Naive thymus-derived CD4-positive, alpha-beta T cell (primary cell): Measurements from ENCODE around the gene COL21A1. TPM values are rescaled to one million over a fixed set of nuclear protein-coding genes. Genes with fewer than 3 reads are reported as not detected.

Experiments
- ATAC-seq: fragments of 150-1000 bp; cut with Tn5 transposase; 2 replicates; pipeline ENCODE4 v1.10.0; 2021; ENCODE audit warnings: mild to moderate bottlenecking, moderate library complexity
- CTCF ChIA-PET: fragments of 350-600 bp; sonication (Branson Sonifier 250); formaldehyde crosslinking; loops from one replicate; lab custom pipeline; 2021; ENCODE audit warnings: antibody characterized with exemption; lab: Charles Lee
- POLR2A ChIA-PET: fragments of 350-600 bp; sonication (Branson Sonifier 250); formaldehyde crosslinking; loops from one replicate; lab custom pipeline; 2021; ENCODE audit warnings: antibody characterized with exemption, inconsistent platforms; lab: Charles Lee
- DNase-seq, 9 donors: peaks; one replicate each; pipeline versions ENCODE4 v3.0.0 to v3.0.0-alpha.2; 2020 to 2022; ENCODE audit warnings: mixed read lengths in 1 of 9
- H3K27ac ChIP-seq: one replicate; pipeline ENCODE4 v1.7.0; 2013; ENCODE audit warnings: mild to moderate bottlenecking, low read depth, low read length, moderate library complexity
- H3K27me3 ChIP-seq, 2 donors: one replicate each; pipeline ENCODE4 v1.7.0; 2013; ENCODE audit warnings: low read length in 2 of 2, mild to moderate bottlenecking in 2 of 2, moderate library complexity in 2 of 2; ENCODE audit not compliant: control insufficient read depth in 2 of 2, insufficient read depth in 2 of 2
- H3K36me3 ChIP-seq, 3 experiments: 1 replicate in 2 of 3; 2 replicates in 1 of 3; pipeline ENCODE4 v1.7.0; 2013; ENCODE audit warnings: low read length in 3 of 3, mild to moderate bottlenecking in 3 of 3, moderate library complexity in 1 of 3; ENCODE audit not compliant: insufficient read depth in 3 of 3, control insufficient read depth in 2 of 3
- H3K4me1 ChIP-seq, 2 donors: one replicate each; pipeline ENCODE4 v1.7.0; 2013; ENCODE audit warnings: low read length in 2 of 2, mild to moderate bottlenecking in 2 of 2, moderate library complexity in 1 of 2; ENCODE audit not compliant: control insufficient read depth in 2 of 2, insufficient read depth in 2 of 2
- H3K4me3 ChIP-seq: 2 replicates; pipeline ENCODE4 v1.7.0; 2013; ENCODE audit warnings: mild to moderate bottlenecking, low read length
- H3K9me3 ChIP-seq, 3 experiments: 1 replicate in 2 of 3; 2 replicates in 1 of 3; pipeline ENCODE4 v1.7.0; 2013; ENCODE audit warnings: low read length in 3 of 3; ENCODE audit not compliant: control insufficient read depth in 2 of 3
- H3K27ac Mint-ChIP-seq, 9 donors: one replicate each; pipeline ENCODE4 v1.8.0; 2020 to 2022; ENCODE audit warnings: mixed read lengths in 9 of 9, mild to moderate bottlenecking in 8 of 9, moderate library complexity in 5 of 9, inconsistent platforms in 2 of 9
- H3K27me3 Mint-ChIP-seq, 5 donors: one replicate each; pipeline ENCODE4 v1.8.0; 2021 to 2022; ENCODE audit warnings: mixed read lengths in 5 of 5, mild to moderate bottlenecking in 1 of 5
- H3K36me3 Mint-ChIP-seq, 5 donors: one replicate each; pipeline ENCODE4 v1.8.0; 2020 to 2022; ENCODE audit warnings: mixed read lengths in 5 of 5, mild to moderate bottlenecking in 3 of 5, inconsistent platforms in 1 of 5
- H3K4me1 Mint-ChIP-seq, 7 donors: one replicate each; pipeline ENCODE4 v1.8.0; 2020 to 2022; ENCODE audit warnings: mixed read lengths in 7 of 7, mild to moderate bottlenecking in 3 of 7, inconsistent platforms in 1 of 7
- H3K4me3 Mint-ChIP-seq, 10 donors: one replicate each; pipeline ENCODE4 v1.8.0; 2020 to 2022; ENCODE audit warnings: mild to moderate bottlenecking in 10 of 10, mixed read lengths in 10 of 10, moderate library complexity in 6 of 10, inconsistent platforms in 2 of 10
- H3K9me3 Mint-ChIP-seq, 11 donors: one replicate each; pipeline ENCODE4 v1.8.0; 2020 to 2022; ENCODE audit warnings: mixed read lengths in 11 of 11, mild to moderate bottlenecking in 4 of 11, inconsistent platforms in 1 of 11, moderate library complexity in 1 of 11
- intact Hi-C, 2 donors: fragments of 100-400 bp; cut with micrococcal nuclease; formaldehyde crosslinking; loops; one replicate each; pipeline ENCODE4 v1.15.1; 2023
- polyA plus RNA-seq, 2 donors: library from polyadenylated mRNA; unstranded; fragments of 300-500 nt; fragmentation: Illumina TruSeq; gene quantifications; one replicate each; pipeline ENCODE4 v1.2.3, GENCODE V29; 2021
- total RNA-seq, 6 experiments: library from RNA in 5 of 6; stranded (reverse) in 5 of 6; gene quantifications; 1 replicate in 5 of 6; 2 replicates in 1 of 6; pipeline ENCODE4 v1.2.3 and lab custom pipeline; 2021 to 2026

Gene COL21A1
- total and polyA plus RNA-seq, 7 experiments from 2014 or later, result not detected

- H3K27ac ChIP-seq, result no peak overlapping the region
- H3K4me3 Mint-ChIP-seq, result no peak overlapping the region
- H3K4me3 ChIP-seq, result no peak overlapping the region
- ChIA-PET CTCF (no interaction called here), POLR2A (no interaction called here)
- no peaks in the 10 kb centered on the region for H3K27me3 ChIP-seq
- intact Hi-C loops, result no loop called here
- H3K36me3 Mint-ChIP-seq, result no peaks in the 10 kb centered on the region
- ATAC-seq, result no peak
- DNase-seq, result no peak
- H3K4me1 Mint-ChIP-seq, result no peaks in the 10 kb centered on the region
- no peaks in the 10 kb centered on the region for H3K36me3 ChIP-seq
- no peaks in the 10 kb centered on the region for H3K4me1 ChIP-seq
- H3K27me3 Mint-ChIP-seq, result no peaks in the 10 kb centered on the region
- no peak overlapping the region for H3K27ac Mint-ChIP-seq
- no peaks in the 10 kb centered on the region for H3K9me3 ChIP-seq
- peaks cover 0 to 19% (median 7%) of the 10 kb centered on the region in 11 donors for H3K9me3 Mint-ChIP-seq
These were observed 156.1 kb downstream of the COL21A1 start for GRCh38 chr6:56091159-56091869.

- Histone ChIP-seq H3K9me3 (no peaks in the 10 kb centered on the region), H3K4me1 (no peaks in the 10 kb centered on the region), H3K36me3 (no peaks in the 10 kb centered on the region), H3K4me3 (no peak overlapping the region), H3K27ac (no peak overlapping the region), H3K27me3 (no peaks in the 10 kb centered on the region)
- no peak for DNase-seq
- Mint-ChIP-seq H3K27me3 (no peaks in the 10 kb centered on the region), H3K4me1 (no peaks in the 10 kb centered on the region), H3K36me3 (no peaks in the 10 kb centered on the region), H3K4me3 (no peak overlapping the region), H3K27ac (no peak overlapping the region), H3K9me3 (peaks cover 0 to 13% (median 5%) of the 10 kb centered on the region in 11 donors)
- ChIA-PET POLR2A (no interaction called here), CTCF (no interaction called here)
- no peak for ATAC-seq
- intact Hi-C loops, result no loop called here
These were observed 158.7 kb downstream of the COL21A1 start for GRCh38 chr6:56088641-56089040.

- no peaks in the 10 kb centered on the region for H3K4me1 Mint-ChIP-seq
- no peaks in the 10 kb centered on the region for H3K36me3 ChIP-seq
- ChIA-PET POLR2A (no interaction called here), CTCF (no interaction called here)
- H3K4me3 Mint-ChIP-seq, result no peak overlapping the region
- peaks cover 0 to 8% (median 0%) of the 10 kb centered on the region in 11 donors for H3K9me3 Mint-ChIP-seq
- H3K36me3 Mint-ChIP-seq, result peaks cover 0 to 4% (median 0%) of the 10 kb centered on the region in 5 donors
- no peaks in the 10 kb centered on the region for H3K27me3 Mint-ChIP-seq
- DNase-seq, result no peak
- H3K27me3 ChIP-seq, result no peaks in the 10 kb centered on the region
- no peak overlapping the region for H3K27ac ChIP-seq
- H3K27ac Mint-ChIP-seq, result no peak overlapping the region
- H3K4me3 ChIP-seq, result no peak overlapping the region
- H3K9me3 ChIP-seq, result no peaks in the 10 kb centered on the region
- intact Hi-C loops, result no loop called here
- no peaks in the 10 kb centered on the region for H3K4me1 ChIP-seq
- no peak for ATAC-seq
These were observed 160.0 kb downstream of the COL21A1 start for GRCh38 chr6:56087421-56087820.

- no peaks in the 10 kb centered on the region for H3K36me3 ChIP-seq
- ChIA-PET CTCF (no interaction called here), POLR2A (no interaction called here)
- no peaks in the 10 kb centered on the region for H3K4me1 Mint-ChIP-seq
- H3K27me3 ChIP-seq, result no peaks in the 10 kb centered on the region
- intact Hi-C loops, result no loop called here
- no peak overlapping the region for H3K27ac ChIP-seq
- no peaks in the 10 kb centered on the region for H3K9me3 ChIP-seq
- H3K27me3 Mint-ChIP-seq, result no peaks in the 10 kb centered on the region
- ATAC-seq, result no peak
- peaks cover 0 to 22% (median 0%) of the 10 kb centered on the region in 11 donors for H3K9me3 Mint-ChIP-seq
- no peak overlapping the region for H3K4me3 Mint-ChIP-seq
- H3K36me3 Mint-ChIP-seq, result peaks cover 0 to 4% (median 0%) of the 10 kb centered on the region in 5 donors
- H3K27ac Mint-ChIP-seq, result no peak overlapping the region
- H3K4me3 ChIP-seq, result no peak overlapping the region
- H3K4me1 ChIP-seq, result no peaks in the 10 kb centered on the region
- no peak for DNase-seq
These were observed 167.4 kb downstream of the COL21A1 start for GRCh38 chr6:56079751-56080540.

GRCh38 chr6:56076033-56076432 is 171.3 kb downstream of the COL21A1 start:
- intact Hi-C loops, result no loop called here
- Mint-ChIP-seq H3K9me3 (peaks cover 0 to 23% (median 3%) of the 10 kb centered on the region in 11 donors), H3K4me3 (no peak overlapping the region), H3K27ac (no peak overlapping the region), H3K27me3 (no peaks in the 10 kb centered on the region), H3K4me1 (no peaks in the 10 kb centered on the region), H3K36me3 (no peaks in the 10 kb centered on the region)
- H3K27ac ChIP-seq, result no peak overlapping the region
- CTCF ChIA-PET, result no interaction called here
- H3K4me3 ChIP-seq, result no peak overlapping the region
- H3K9me3 ChIP-seq, result no peaks in the 10 kb centered on the region
- DNase-seq (no peak), ATAC-seq (no peak)
- H3K36me3 ChIP-seq, result no peaks in the 10 kb centered on the region
- POLR2A ChIA-PET, result no interaction called here
- H3K4me1 ChIP-seq, result no peaks in the 10 kb centered on the region
- no peaks in the 10 kb centered on the region for H3K27me3 ChIP-seq

DNA sequence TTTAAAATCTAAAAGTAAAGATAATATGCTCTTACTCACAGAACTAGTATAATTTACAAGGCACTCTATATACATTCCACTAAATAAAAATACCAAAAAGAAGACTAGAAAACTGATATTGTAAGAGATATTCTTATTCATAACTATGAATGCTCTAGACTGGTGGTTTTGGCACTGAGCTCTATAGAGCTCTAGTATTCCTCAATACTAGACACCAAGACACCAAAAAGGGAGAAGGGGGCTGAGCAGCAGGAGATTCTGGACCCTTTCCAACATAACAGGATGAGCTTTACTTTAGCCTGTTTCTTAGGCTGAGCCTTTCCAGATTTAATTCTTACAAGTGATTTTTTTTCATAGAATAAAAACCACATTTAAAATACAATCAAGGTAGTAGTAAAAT is 173.6 kb downstream of the COL21A1 start:
- no peaks in the 10 kb centered on the region for H3K27me3 ChIP-seq
- no peaks in the 10 kb centered on the region for H3K4me1 ChIP-seq
- H3K27ac ChIP-seq, result no peak overlapping the region
- no peaks in the 10 kb centered on the region for H3K36me3 Mint-ChIP-seq
- DNase-seq (no peak), ATAC-seq (no peak)
- no peak overlapping the region for H3K4me3 Mint-ChIP-seq
- POLR2A ChIA-PET, result no interaction called here
- CTCF ChIA-PET, result no interaction called here
- intact Hi-C loops, result no loop called here
- no peaks in the 10 kb centered on the region for H3K9me3 ChIP-seq
- no peaks in the 10 kb centered on the region for H3K27me3 Mint-ChIP-seq
- no peaks in the 10 kb centered on the region for H3K36me3 ChIP-seq
- H3K4me3 ChIP-seq, result no peak overlapping the region
- peaks cover 0 to 20% (median 3%) of the 10 kb centered on the region in 11 donors for H3K9me3 Mint-ChIP-seq
- no peak overlapping the region for H3K27ac Mint-ChIP-seq
- H3K4me1 Mint-ChIP-seq, result no peaks in the 10 kb centered on the region
